Inflammatory macrophage (primary cell): ENCODE measurements around the gene LHFPL2.
"Not testable (repeated sequence)": the region's sequence is repeated elsewhere in the genome, so short reads cannot be mapped to it uniquely, and the experiment has no call there.

Experiments used
- DNase-seq, 2 donors: peaks; one replicate each; pipeline ENCODE4 v3.0.0-alpha.2; 2020 to 2022

LHFPL2 gene

DNA sequence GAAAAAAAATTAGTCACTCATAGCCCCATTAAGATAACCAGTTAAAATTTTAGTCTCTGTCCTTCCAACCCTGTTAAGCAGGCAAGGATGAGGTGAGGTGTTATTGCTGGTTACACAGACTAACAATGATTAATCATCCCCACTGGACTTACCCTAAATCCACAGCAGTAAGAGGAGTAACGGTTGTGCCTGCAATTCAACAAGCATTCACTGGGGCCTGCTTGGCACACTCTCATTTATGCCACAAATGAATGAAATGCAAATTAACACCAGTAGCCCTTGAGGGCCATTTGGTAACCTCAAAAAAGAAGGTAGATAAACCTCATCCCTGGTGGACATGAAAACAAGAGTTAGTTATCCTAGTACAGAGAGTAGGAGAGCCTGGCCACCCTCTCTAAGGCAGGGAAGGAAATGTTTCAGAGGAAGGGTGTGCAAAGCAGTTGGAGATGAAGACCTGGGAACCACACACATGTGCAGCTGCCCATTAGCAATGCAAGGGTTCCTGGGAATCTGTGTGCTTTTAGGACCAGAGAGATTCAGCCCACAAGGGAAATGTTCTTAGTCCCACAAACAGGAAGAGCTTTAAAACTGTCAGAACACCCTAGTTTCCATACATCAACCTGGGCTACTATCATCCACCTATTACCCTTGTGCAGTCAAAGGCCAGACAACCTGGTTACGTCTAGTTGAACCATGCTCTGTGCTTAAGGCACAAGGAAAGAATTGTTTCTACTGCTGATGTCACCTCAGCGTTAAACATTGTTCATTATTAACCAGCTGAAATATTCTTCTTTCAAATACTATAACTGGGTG is 7.7 kb downstream of the LHFPL2 start:
- no peak for DNase-seq

DNA sequence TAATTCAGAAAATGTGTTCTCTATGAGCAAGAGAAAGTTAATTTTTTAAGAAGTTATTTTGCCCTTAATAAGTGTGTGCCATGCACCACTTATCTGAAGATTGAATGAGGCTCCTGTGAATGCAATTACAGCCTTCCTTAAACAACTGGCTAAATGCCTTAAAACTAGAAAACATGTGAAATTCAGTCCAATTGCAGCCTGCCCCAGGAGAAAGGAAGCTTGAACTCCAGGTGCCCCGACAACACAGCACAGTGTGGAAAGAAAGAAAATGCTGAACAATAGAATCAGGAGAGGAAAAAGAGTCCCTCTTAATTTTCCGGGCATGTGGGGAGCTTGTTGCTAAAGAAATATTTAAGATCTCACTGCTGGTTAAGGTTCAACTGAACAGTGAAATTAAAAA is 8.8 kb downstream of the LHFPL2 start:
- DNase-seq: no peak

DNA sequence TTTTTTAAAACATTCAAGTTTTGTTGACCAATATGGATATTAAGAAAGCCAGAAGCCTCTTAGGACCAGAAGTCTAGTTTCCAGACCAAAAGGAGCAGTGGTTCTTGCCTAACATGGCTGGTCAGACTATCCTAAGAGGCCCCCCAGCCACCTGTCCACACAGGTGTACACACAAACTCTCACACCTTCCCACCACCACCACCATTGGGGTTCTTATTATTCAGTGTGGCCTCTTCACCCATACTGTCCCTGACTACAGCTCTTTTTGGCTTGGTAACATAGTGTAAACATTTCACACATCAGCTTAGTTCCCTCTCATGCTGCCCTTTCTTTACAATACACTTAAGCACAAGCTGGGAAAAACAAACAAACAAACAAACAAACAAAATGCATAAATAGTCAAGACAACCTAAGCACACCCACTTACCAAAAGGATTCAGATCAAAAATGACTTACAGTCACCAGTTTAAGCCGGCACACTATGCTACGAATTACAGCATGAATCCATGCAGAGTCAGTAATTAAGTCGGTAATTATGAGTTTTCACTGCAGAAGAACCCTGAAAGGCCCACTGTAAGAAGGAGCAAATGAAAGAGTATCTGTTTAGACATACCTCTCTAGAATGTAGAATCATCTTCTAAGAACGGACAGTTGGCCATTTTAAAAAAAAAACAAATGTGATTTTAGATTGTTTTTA is 9.5 kb downstream of the LHFPL2 start:
- DNase-seq: no peak

DNA sequence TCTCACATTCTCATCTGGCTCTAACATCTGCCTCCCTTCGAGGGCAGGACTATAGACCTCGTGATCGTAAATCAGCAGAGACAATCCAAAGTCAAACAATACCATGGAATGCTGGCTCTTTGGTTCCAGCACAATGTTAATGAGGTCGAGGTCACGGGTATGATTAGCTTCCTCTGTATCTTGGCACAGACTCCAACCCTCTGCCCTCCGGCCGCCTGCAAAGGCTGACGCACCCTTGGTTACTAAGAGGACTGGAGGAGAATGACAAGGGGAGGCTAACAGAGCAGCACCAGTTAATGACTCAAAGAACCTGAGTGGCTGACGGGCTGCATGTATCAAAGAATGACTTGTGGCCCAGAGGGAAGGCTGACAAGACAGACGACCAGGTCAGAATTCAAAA is 10.1 kb downstream of the LHFPL2 start:
- no peak for DNase-seq

DNA sequence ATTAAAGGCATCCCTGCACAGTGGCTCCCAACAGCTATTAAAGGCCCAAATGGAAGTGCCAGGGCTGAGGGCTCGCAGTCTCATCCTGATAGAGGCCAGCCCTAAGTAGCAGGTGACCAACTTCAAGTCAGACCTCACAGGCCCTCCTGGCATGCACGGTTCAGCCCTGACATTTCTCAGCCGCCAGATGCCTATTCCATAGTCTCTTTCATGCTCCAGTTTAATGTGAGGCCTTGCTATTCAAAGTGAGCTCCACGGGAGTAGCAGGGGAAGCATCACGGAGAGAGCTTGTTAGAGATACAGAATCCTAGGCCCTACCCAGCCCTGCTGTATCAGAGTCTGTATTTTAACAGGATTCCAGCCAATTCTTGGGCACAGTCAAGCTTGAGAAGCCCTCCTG is 11.1 kb downstream of the LHFPL2 start:
- DNase-seq: no peak

DNA sequence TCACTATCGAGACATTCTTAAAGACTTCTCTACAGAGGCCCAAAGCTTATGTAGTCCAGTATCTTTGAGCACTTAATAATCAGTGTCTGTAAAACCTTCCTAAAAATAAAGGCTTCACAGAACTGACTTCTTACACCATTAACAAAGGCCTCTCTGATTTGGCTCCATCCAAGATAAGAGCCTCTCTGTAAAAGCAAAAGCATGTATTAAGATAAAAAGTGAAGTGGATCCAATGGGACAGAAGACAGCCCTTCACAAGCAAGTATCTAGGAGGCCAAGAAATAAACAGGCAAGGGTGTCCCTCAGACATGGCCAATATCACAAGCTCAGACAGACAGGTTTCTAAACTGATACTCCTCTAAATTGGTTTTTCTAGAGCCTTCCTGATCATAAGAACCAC is 11.9 kb downstream of the LHFPL2 start:
- DNase-seq: no peak

DNA sequence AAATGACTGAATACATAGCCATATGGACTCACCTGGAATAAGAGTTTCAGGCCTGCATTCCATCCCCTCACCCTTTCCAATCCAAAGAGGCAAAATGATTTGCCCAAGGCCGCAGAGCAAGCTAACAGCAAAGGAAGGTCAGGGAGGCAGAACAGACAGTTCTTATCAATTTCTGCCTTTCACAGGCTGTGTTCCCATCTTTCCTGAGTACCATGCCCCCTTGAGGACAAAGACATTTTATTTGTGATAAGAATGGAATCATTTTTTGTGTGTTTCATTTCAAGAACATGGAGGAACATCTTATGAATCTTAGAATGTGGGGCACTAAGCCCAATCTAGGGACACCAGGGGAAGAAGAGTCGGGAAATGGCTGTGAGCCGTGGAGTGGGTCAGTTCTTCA is 13.9 kb downstream of the LHFPL2 start:
- DNase-seq: no peak

DNA sequence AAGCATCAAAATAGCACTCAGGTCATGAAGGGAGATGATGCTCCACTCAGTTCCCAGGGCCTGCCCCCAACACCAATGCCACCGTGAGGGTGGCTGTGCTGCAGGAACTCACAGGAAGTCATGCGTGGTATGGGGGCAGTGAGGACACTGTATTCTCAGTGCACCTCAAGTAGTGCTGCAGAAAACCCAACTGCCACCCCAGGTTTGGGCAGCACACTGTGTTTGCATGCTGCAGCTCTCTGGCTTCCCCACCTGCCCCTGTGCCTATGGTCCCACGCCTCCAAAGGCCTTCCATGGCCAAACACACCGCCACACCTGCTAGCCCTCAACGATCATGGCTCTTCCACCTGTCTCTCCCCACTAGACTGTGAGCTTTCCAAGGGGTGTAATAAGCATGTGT is 14.3 kb downstream of the LHFPL2 start:
- DNase-seq: no peak

DNA sequence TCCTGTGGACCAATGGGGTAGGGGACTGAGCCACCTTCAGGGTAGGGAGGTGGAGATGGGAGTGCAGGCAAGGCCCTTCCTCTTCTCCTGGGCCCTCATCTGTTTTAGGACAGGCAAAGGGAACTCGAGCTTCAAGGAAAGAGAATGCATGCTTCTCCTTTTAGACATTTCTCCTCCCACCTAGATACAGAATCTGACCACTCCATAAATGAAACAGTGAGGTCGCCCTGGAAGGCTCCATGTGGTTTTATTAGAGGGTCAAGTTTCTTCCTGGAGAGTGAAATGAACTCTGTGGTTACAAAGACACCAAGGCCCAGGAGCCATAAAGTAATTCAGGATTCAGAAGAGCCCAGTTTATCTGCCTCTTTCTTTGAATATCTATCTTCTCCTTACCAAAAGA is 14.9 kb downstream of the LHFPL2 start:
- DNase-seq: peak; percentile 42 to 54

DNA sequence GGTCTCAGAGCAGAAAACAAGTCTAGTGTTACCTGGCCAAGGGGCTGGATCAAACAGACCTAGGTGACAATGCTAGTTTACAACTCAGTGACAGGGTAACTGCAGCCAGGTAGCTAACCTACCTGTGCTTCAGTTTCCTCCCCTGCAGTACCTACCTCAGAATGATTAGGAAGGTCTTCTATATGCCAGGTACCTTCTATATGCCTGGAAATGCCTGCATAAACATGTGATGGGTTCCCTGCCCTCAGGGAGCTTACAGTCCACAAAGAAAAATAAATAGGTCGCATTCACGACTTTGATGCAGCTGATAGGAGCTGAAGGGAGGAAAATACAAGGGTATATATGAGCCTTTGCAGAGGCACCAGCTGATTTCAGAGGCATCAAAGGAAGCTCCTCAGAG is 16.1 kb downstream of the LHFPL2 start:
- DNase-seq: no peak

DNA sequence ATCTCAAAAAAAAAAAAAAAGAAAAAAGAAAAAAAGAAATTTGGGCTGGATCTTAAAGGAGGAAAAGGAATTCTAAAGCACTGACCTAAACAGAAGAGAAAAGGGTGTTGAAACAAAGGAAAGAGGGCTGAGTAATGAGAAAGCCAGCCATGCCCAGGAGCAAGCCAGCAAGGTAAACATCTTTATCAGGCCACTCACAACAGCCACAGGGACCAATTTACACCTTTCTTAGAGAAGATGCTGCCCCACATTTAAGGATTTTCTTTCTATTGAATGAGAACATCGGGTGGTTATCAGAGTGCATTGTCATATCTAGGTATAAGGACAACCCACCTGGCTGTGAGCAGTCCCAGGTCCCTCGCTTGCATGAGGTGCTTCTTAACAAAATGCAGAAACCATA is 16.6 kb downstream of the LHFPL2 start:
- DNase-seq: no peak

DNA sequence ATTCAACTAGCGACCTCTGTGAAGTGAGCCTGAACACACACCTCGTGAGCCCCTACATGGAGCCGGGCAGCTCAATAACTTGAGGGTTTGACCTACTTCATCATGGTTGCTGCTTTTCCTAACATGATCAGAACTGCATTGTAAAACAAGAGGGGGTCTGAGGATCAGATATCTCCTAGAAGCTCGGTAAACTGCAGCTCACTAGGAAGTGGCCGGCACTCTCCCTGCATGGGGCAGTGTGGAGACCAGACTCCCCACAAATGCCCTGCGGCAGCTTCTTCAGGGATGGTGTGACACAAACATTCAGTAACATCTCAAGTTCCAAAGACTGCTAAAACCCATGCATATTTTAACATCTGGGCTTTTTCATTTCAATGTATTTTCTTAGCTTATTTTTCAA is 18.5 kb downstream of the LHFPL2 start:
- no peak for DNase-seq

DNA sequence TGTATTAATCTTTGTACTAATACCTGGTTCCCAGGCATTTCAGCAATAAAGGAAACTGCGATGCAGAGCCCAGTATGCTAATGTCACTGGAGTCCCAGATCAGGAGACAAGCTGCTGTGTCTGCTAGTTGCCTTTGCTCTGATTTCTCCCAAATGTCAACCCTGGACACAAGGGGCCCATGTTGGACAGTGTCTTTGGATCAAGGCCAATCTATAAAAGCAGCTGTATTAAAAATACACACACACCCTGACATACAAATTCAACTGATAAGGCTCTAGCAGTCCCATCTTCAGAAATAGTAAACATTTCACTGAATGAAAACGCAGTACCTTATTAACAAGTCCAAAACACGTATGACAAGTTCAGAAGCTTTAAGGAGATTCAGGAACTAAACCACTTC is 18.9 kb downstream of the LHFPL2 start:
- DNase-seq: no peak

DNA sequence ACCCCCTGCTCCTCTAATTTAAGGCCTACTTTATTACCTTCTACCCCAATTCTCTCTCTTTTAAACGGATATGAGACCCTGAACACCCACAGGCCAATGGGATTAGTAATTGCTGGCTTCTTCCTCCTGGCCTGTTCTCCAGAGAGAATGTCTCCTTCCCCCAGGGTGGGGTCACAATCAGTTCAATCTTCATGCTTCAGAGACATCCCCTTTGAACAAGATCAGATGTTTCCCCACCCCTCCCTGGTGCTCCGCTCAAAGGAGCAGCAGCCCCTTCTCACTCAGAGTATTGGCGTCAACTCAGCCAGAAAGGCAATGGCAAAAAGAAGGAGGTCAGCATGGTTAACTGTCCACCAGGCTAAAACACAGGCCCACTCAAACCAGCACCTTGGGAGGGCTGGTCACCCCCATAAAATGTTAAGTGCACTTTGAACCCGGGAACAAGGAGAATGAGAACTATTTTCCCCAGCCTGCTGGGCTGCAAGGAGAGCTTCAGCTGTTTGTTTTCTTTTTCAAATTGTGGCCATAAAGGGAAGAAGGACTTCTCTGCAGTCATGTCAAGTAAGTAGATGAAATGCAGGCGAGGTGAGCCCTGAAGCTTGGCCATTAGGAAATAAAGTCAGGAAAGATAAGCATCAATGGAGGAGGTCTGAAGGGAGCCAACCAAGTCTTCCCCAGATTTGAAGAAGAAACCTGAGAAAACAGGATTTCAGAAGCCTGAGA is 20.1 kb downstream of the LHFPL2 start:
- DNase-seq: no peak

DNA sequence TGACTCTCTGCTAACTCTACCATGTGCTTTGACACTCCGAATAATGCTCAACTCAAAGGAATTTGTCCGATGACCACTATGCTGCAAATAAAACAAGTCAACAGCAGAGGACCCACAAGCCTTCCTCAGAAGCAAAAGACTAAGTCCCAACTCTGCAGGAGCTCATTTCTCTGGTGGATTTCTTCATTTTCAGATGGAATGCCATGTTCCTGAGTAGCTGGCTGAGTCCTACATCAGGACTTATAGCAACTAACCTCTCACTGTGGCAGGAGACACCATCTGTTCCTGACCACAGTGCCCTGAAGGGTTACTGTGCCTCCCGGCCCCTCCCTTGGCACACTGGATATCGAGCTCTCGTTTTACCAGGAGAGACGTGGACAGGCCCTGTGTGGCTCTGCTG is 20.8 kb downstream of the LHFPL2 start:
- no peak for DNase-seq

DNA sequence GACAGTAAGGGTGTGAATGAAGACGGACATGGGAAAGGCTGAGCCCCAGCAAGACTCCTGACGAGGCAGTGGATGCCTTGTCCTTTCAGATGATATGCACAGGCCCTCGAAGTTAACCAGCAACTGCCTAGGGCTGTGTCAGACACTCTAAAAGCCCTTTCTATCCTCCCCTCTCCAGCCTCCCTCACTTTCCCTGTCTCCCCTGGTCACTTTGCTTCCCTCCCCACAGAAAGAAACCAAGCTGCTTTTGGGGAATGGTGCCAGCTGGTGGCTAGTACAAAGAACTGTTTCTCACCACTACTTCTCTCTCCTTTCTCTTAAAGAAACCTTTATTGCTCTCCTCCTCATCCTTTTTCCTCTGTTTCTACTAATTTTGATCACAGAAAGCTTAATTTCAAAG is 21.4 kb downstream of the LHFPL2 start:
- peak; percentile 27 to 55 for DNase-seq

DNA sequence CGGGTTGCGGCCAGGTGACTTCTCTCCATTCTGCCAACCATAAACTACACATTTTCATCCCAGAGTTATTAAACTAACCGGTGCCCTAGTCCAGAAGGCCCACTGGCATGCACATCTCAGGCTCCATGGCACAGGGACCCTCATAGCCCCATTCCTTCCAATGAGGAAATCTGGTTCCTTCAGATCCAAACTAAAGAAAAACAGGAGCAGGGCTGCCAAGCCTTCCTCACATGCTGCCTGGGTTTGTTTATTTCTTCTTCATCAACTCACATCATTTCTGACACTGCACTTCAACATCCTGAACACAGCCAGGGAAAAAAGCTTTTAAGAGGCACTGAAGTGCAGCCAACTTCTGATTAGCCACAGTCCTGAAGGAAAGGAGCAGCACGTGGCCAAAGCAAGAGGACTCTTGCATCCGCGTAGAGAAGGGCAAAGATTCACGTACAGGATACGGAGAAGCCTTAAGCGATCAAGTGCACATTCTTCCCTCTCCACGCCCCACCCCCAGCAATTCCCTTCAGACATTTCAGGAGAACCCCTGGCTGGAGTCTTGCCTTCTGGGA is 22.5 kb downstream of the LHFPL2 start:
- DNase-seq: no peak

DNA sequence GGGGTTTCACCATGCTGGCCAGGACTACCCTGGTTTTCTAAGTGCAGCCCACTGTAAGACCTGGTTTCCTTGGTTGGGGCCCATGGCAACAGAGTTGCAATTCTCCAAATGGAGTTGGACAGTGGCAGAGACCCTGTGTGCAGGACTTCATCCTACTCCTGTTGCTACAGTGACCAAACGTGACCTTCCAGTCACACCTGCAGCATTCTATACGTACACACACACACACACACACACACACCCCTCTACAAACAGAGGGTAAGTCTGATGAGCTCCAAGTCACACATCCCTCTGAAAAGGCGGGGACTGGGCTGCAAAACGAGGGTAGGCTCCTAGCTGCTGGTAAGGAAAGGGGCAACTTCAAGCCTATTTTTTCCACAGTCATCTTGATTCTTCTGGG is 23.6 kb downstream of the LHFPL2 start:
- no peak for DNase-seq

DNA sequence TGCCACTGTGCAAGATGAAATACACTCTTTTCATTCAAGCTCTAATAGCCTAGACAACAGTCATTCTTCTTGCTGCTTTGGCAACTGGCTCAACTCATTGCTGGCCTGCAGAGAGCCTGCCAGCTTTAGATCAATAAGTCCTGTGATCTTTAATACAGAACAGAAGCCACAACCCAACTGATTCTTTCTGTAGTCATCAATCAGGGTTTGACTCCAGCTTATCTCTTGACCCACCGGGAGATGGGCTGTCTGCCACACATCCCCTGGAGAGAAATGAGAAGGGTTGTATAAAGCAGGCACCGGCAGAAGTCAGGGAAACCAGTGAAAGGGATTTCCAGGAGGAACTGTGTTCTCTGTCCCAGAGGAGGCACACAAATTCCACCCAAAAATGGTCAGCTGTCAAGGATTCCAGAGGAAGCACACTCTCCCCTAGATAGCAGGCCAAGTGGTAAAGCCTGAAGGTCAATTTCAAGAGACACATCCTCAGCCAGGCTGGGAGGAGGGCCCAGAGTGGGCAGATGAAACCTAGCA is 24.5 kb downstream of the LHFPL2 start:
- DNase-seq: no peak

DNA sequence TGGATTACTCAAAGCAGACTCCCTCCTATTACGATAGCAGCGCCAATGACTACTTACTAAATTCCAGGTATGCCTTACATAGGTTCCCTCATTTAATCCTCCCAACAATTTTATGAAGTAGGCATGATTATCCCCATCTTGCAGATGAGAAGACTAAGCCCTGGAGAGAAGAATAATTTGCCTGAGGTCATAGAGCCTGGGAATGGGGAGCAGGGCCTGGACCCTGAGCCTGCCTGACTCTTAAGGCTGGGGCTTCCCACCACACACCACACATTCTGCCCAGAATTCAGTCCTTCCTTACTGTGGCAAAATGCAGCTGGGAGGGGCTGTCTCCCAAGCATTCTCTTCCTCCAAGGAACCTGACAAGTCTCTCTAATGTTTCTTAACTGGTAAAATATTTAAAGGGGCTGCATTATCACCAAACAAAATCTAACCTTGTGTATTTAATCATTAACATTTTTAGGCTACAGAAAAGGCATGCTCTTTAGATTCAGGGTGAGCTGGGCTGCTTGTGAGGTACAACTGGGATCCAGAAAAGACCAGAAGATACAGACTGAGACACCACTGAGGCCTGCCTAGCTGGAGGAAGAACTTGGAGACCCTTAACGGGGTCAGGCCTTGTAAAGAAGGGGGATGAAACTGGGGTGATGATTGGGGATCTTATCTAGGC is 26.1 kb downstream of the LHFPL2 start:
- DNase-seq: no peak

DNA sequence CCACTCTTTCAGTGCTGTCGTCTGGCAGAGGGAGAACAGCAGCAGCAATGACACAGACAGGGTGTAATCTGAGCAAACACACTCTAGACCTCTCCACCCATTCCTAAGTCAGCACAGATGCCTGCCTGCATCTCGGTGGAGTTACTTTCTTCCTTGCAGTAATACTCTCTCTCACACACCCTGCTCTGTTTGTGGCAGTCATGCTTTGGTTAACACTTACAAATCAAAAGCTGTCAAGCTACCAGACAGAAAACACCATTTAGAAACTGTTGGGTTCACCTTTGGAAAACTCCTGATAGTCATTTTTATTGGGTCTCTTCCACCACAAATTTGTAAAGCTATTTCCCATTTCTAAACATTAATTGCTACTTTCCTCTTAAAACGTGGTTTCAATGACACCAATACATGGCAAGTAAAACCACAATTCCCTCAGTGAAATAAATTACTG is 27.3 kb downstream of the LHFPL2 start:
- no peak for DNase-seq

DNA sequence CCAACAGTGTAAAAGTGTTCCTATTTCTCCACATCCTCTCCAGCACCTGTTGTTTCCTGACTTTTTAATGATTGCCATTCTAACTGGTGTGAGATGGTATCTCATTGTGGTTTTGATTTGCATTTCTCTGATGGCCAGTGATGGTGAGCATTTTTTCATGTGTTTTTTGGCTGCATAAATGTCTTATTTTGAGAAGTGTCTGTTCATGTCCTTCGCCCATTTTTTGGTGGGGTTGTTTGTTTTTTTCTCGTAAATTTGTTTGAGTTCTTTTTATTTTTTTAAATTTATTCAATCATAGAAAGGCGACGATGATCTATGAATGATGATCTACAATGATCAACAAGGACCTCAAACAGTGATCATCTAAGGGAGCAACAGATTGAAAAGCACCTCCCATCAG is 28.5 kb downstream of the LHFPL2 start:
- not testable (repeated sequence) for DNase-seq

DNA sequence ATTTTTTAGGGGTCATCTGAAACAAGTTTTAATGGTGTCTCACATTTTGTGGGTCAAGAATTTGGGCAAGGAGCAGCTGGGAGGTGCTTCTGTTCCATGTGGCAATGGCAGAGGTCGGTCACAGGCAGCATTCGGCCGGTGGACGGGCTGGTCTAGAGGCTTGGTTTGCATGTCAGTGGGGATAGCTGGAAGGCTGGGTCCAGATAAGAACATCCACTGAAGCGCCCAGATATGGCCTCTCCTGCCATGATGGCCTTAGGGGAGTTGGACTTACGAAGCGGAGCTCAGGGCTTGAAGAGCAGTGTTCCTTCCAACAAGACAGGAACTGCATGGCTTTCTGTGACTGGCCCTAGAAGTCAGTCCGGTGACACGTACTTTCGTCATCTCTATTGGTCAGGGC is 30.3 kb downstream of the LHFPL2 start:
- no peak for DNase-seq
